H54 (cell line): ENCODE data around the gene DIAPH1.

Experiments
- DNase-seq: peaks from one replicate; pipeline ENCODE4 v3.0.0; 2011; ENCODE audit warnings: low spot score, mixed read lengths; ENCODE audit not compliant: insufficient read length
- FAIRE-seq: peaks from 3 replicates; lab custom pipeline; 2011; peaks lifted over from hg19 to GRCh38; lab: Jason Lieb, UNC
- POLR2A ChIP-seq: IDR thresholded peaks from 2 replicates; pipeline ENCODE4 v1.6.1; 2011; ENCODE audit warnings: low read depth, mild to moderate bottlenecking, low read length

The DIAPH1 gene

GRCh38 chr5:141484310-141484640 is 134.5 kb downstream of the DIAPH1 start:
- FAIRE-seq (no peak), DNase-seq (no peak)
- no peak for TF ChIP-seq POLR2A

GRCh38 chr5:141483902-141484301 is 134.9 kb downstream of the DIAPH1 start:
- FAIRE-seq (no peak), DNase-seq (no peak)
- no peak for TF ChIP-seq POLR2A

DNA sequence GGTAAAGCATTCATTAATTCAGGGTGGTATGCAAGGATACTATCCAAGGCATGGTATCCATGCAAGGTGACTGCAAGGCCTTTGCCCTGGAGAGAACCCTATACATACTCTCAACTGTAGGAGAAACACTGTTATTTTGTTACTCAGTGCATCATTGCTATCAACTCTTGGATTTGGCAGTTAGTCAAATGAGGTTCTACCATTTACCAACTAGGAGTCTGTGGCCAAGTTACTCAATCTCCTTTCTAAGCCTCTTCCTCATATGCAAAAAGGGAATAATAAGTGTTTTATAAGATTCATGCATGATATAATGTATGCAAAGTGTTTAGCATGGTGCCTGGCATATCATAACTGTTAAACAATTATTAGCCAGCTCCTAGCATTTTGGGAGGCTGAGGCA is 139.0 kb downstream of the DIAPH1 start:
- DNase-seq (no peak), FAIRE-seq (no peak)
- no peak for TF ChIP-seq POLR2A

- TF ChIP-seq POLR2A = no peak
- DNase-seq (no peak), FAIRE-seq (no peak)
Observed at GRCh38 chr5:141478321-141478945, 140.4 kb downstream of the DIAPH1 start.

GRCh38 chr5:141477815-141478214 is 141.0 kb downstream of the DIAPH1 start:
- no peak for TF ChIP-seq POLR2A
- FAIRE-seq (no peak), DNase-seq (no peak)

- FAIRE-seq = no peak
- DNase-seq = no peak
- TF ChIP-seq POLR2A = no peak
Observed at GRCh38 chr5:141477044-141477575, 141.7 kb downstream of the DIAPH1 start.

DNA sequence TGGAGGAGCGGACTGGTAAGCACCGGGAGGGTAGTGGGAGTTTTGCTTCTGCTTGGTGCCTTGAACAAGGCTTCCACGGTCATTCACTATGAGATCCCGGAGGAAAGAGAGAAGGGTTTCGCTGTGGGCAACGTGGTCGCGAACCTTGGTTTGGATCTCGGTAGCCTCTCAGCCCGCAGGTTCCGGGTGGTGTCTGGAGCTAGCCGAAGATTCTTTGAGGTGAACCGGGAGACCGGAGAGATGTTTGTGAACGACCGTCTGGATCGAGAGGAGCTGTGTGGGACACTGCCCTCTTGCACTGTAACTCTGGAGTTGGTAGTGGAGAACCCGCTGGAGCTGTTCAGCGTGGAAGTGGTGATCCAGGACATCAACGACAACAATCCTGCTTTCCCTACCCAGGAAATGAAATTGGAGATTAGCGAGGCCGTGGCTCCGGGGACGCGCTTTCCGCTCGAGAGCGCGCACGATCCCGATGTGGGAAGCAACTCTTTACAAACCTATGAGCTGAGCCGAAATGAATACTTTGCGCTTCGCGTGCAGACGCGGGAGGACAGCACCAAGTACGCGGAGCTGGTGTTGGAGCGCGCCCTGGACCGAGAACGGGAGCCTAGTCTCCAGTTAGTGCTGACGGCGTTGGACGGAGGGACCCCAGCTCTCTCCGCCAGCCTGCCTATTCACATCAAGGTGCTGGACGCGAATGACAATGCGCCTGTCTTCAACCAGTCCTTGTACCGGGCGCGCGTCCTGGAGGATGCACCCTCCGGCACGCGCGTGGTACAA is 142.5 kb downstream of the DIAPH1 start:
- no peak for FAIRE-seq
- TF ChIP-seq POLR2A = no peak
- peak; percentile 64 for DNase-seq

DNA sequence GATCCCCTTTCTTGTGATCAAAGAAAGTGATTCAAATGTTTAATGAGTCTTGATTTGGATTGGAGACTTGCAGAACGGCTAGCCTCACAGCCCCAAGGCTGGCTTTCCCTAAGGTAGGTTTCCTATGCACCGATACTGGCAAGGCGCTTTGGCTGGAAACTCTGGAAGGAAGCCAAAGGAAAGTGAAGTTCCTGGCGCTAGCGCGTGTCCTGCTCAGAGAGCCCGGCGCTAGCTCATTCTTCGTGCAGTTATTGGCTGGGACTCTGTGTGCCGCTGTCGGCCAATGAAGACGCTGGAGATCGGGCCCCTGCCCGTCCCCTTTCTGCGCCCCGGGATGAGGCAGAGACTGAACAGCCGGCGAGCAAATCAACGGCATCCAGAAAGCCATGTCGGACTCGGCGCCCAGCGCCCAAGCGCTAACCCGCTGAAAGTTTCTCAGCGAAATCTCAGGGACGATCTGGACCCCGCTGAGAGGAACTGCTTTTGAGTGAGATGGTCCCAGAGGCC is 143.1 kb downstream of the DIAPH1 start, which contains the start of gene PCDHGC3:
Gene PCDHGC3, plus strand, starts transcription at position 342 of the 507 bp plus-strand sequence. Its CDS starts 151 bp downstream, at position 493.
- DNase-seq (peak; percentile 93), FAIRE-seq (peak; percentile 77)
- peak; percentile 60 for TF ChIP-seq POLR2A

GRCh38 chr5:141465351-141465750 is 153.4 kb downstream of the DIAPH1 start:
- FAIRE-seq (no peak), DNase-seq (no peak)
- TF ChIP-seq POLR2A = no peak
